Upper lobe of right lung (tissue), 1 donor: ENCODE measurements around the gene LRRC55. TPM values are rescaled to one million over a fixed set of nuclear protein-coding genes. Genes with fewer than 3 reads are reported as not detected.

Source experiments
- ATAC-seq: fragments of 200-7000 bp; cut with Tn5 transposase; one replicate; pipeline ENCODE4 v1.9.1; 2020; ENCODE audit warnings: mild to moderate bottlenecking, moderate library complexity
- DNase-seq: peaks from one replicate; pipeline ENCODE4 v3.0.0-alpha.2; 2020
- H3K27ac ChIP-seq: fragments of 200-600 bp; one replicate; pipeline ENCODE4 v1.8.0; 2022
- H3K27me3 ChIP-seq: fragments of 200-600 bp; one replicate; pipeline ENCODE4 v1.8.0; 2022; ENCODE audit warnings: mild to moderate bottlenecking
- H3K36me3 ChIP-seq: fragments of 200-600 bp; one replicate; pipeline ENCODE4 v1.8.0; 2022
- H3K4me1 ChIP-seq: fragments of 200-600 bp; one replicate; pipeline ENCODE4 v1.8.0; 2022
- H3K4me3 ChIP-seq: fragments of 200-600 bp; one replicate; pipeline ENCODE4 v1.8.0; 2022; ENCODE audit warnings: mild to moderate bottlenecking
- H3K9me3 ChIP-seq: fragments of 200-600 bp; one replicate; pipeline ENCODE4 v1.8.0; 2022
- intact Hi-C: fragments of 100-400 bp; cut with DNase I; formaldehyde crosslinking; loops from one replicate; pipeline ENCODE4 v1.11.0; 2022
- total RNA-seq: library from RNA; stranded (reverse); fragmentation: NEBNext Ultra II Directional; extraction: Animal tissue kit (Norgen Biotek cat#: 25700); gene quantifications from one replicate; pipeline ENCODE4 v1.2.1, GENCODE V29; 2021
- TF ChIP-seq, protein P1 (sequence below): fragments of 200-600 bp; IDR thresholded peaks from one replicate; pipeline ENCODE4 v1.8.0; 2022; ENCODE audit warnings: antibody characterized with exemption
- donor health status: DM: no; HTN: yes; CAD: no; lungs with severe emphysema.

Gene LRRC55
- total RNA-seq, 1 donor from 2014 or later, result not detected

DNA sequence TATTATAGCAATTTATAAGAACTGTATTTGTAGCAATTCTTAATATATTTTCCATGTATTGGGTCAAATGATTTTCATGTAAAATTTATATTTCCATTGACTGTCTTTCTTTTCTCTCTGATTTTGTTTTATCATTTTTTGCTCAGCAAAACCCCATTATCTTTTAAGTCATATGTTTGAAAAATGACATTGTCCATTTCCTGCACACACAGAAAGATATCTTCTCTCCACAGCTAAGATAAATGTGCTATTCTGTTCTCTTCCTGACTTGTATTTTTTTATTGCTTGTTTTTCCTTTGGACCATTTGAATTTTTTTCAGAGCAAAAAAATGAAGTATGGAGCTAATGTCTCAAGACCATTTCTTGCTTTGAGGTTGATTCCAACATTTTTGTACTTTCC lies 6.3 kb upstream of the LRRC55 start:
- ATAC-seq, result no peak
- Histone ChIP-seq H3K27ac (no peak overlapping the region), H3K9me3 (no peaks in the 10 kb centered on the region), H3K36me3 (no peaks in the 10 kb centered on the region), H3K27me3 (no peaks in the 10 kb centered on the region), H3K4me3 (no peak overlapping the region), H3K4me1 (no peaks in the 10 kb centered on the region)
- no peak for DNase-seq
- TF ChIP-seq, protein P1, sequence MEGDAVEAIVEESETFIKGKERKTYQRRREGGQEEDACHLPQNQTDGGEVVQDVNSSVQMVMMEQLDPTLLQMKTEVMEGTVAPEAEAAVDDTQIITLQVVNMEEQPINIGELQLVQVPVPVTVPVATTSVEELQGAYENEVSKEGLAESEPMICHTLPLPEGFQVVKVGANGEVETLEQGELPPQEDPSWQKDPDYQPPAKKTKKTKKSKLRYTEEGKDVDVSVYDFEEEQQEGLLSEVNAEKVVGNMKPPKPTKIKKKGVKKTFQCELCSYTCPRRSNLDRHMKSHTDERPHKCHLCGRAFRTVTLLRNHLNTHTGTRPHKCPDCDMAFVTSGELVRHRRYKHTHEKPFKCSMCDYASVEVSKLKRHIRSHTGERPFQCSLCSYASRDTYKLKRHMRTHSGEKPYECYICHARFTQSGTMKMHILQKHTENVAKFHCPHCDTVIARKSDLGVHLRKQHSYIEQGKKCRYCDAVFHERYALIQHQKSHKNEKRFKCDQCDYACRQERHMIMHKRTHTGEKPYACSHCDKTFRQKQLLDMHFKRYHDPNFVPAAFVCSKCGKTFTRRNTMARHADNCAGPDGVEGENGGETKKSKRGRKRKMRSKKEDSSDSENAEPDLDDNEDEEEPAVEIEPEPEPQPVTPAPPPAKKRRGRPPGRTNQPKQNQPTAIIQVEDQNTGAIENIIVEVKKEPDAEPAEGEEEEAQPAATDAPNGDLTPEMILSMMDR, result no peak
- intact Hi-C loops, result no loop called here

DNA sequence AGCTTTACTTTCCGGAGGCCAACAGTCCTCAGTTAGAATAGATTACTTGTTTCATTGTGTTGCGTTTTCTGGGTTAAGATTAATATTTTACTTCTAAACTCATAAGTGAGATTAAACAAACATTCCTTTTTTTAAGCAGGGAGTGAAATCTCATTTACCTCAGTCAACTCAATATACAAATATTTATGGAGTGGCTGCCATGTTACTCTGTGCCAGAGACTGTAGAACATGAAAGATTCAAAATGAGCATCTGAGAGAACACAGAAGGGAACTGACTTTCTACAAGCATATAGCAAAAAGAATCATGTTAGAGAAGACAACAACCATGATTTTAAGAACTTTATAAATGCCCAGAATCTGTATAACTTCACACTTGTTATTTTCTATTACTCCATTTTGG lies 3.4 kb upstream of the LRRC55 start:
- Histone ChIP-seq H3K4me3 (no peak overlapping the region), H3K27ac (no peak overlapping the region), H3K27me3 (no peaks in the 10 kb centered on the region), H3K4me1 (no peaks in the 10 kb centered on the region), H3K36me3 (no peaks in the 10 kb centered on the region), H3K9me3 (no peaks in the 10 kb centered on the region)
- intact Hi-C loops, result no loop called here
- no peak for DNase-seq
- no peak for ATAC-seq
- TF ChIP-seq, protein P1, result no peak

DNA sequence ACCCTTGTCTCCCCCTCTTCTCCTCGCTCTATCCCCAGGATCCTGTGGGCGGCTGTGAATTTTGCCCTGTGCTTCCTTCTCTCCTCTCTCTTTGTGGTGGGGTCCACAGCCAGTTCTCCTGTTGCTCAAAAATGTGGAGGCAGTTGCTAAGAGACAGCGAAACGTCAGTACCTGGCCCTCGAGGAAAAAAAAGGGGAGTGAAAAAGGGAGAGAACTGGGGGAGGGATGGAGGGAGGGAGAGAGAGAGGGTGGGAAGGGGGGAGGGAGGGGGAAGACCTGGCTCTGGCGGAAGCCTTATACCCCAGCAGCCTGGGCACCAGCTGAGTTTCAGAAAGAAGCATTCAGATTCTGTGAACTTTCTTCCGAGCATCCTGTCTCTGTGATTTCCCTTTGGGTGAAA lies 2.1 kb upstream of the LRRC55 start:
- Histone ChIP-seq H3K4me3 (no peak overlapping the region), H3K27ac (no peak overlapping the region), H3K9me3 (no peaks in the 10 kb centered on the region), H3K36me3 (no peaks in the 10 kb centered on the region), H3K27me3 (no peaks in the 10 kb centered on the region), H3K4me1 (no peaks in the 10 kb centered on the region)
- TF ChIP-seq, protein P1, result no peak
- ATAC-seq (no peak), DNase-seq (no peak)
- intact Hi-C loops, result no loop called here

DNA sequence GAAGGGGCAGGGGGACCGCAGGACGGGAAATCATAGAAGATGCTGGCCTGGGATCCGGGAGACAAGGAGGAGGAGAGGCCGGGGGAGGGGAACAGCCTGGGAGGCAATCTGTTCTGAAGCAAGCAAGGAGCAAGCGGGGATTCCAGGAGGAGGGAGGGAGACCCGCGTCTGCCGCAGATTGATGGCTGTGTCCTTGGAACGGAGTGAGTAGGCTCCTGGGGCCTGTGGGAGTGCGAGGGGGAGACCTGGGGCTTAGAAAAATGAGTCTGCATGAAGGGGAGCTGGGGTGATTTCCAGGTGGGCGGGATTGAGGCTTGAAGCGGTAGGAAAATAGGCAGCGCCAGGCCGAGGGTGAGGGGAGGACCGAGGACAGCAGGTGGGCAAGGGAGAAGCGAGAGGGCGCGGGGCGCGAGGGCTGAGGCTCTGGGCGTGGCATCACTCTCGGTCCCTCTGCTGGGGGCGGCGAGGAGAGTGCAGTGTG lies 1.6 kb upstream of the LRRC55 start:
- DNase-seq (no peak), ATAC-seq (peak; percentile 17)
- Histone ChIP-seq H3K4me1 (no peaks in the 10 kb centered on the region), H3K4me3 (no peak overlapping the region), H3K36me3 (no peaks in the 10 kb centered on the region), H3K27ac (no peak overlapping the region), H3K9me3 (no peaks in the 10 kb centered on the region), H3K27me3 (no peaks in the 10 kb centered on the region)
- intact Hi-C loops, result no loop called here
- TF ChIP-seq, protein P1, result no peak

DNA sequence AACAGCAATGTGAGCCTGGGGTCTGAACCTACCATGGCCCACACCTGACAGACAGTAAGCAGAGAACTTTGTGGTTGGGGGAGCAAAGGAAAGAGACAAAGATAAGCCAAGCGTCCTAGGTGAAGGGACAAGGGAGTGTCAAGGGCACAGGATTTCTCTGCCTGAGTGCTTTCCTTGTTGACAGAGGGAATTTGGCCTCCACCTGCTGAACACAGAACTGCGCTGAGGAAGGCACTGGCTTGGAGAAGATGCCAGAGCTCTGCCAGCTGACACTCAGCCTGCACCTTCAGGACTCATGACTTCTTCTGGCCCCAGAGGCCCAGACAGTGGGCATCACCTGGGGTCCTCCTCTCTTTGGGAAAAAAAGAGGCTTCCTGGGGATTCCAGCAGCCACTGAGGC lies 789 bp upstream of the LRRC55 start:
- H3K36me3 ChIP-seq, result no peaks in the 10 kb centered on the region
- DNase-seq, result no peak
- TF ChIP-seq, protein P1, result no peak
- H3K9me3 ChIP-seq, result no peaks in the 10 kb centered on the region
- H3K4me3 ChIP-seq, result no peak overlapping the region
- H3K4me1 ChIP-seq, result no peaks in the 10 kb centered on the region
- ATAC-seq, result no peak
- no peak overlapping the region for H3K27ac ChIP-seq
- intact Hi-C loops, result no loop called here
- no peaks in the 10 kb centered on the region for H3K27me3 ChIP-seq

DNA sequence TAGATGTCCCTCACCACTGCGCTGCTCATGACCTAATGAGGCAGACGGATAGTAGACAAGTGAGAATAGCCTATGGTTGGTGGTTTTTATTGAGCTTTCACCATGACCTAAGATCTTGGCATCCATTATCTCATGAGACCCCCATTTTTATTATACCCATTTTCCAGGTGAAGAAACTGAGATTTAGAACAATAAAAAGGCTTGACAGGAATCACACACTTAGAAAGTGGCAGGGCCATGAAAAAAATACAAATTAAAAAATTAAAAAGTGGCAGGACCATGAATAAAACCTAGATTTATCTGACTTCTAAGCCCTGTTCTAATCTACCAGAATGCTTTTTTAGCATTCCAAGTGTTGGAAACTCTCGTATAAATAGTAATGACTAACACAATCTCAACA lies 1.1 kb downstream of the LRRC55 start:
- ATAC-seq, result no peak
- TF ChIP-seq, protein P1, result no peak
- DNase-seq, result no peak

More for the DNA sequence above, 1.1 kb downstream of the LRRC55 start:
- Histone ChIP-seq H3K9me3 (no peaks in the 10 kb centered on the region), H3K4me1 (no peaks in the 10 kb centered on the region), H3K36me3 (no peaks in the 10 kb centered on the region), H3K27me3 (no peaks in the 10 kb centered on the region), H3K27ac (no peak overlapping the region), H3K4me3 (no peak overlapping the region)
- intact Hi-C loops, result no loop called here
